RCC 7860 (cell line): Measurements from ENCODE around the gene TMEM117.
"Not testable (repeated sequence)": the region's sequence is repeated elsewhere in the genome, so short reads cannot be mapped to it uniquely, and the experiment has no call there.

Source experiments
- DNase-seq: peaks from one replicate; pipeline ENCODE4 v3.0.0-alpha.2; 2015; ENCODE audit warnings: low spot score
- FAIRE-seq: peaks from 2 replicates; lab custom pipeline; 2012; peaks lifted over from hg19 to GRCh38; lab: Jason Lieb, UNC

TMEM117 gene

DNA sequence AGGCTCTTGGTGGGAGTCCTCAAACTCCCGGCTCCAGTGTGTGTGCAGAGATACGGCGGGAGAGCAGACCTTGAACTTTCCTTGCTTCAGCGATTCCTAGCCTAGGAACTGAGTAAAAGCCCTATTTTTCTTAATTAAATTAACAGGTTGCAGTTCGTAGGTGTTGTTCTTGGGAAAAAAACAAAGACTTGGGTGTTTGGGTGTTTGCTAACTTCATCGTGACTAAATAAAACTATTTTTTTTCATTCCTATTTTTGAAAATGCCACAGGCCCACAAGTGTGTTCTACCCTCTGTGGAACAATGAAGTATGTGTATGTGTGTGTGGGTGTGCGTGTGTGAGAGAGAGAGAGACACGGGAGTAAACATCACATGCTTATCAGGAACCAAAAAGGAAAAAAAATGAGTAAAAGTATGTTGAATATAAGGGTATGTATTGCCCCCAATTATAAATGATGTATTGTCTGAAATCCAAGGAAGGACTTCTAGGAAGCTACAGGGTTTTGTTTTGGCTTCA, 651 bp downstream of the TMEM117 start:
- DNase-seq, result peak; percentile 41
- no peak for FAIRE-seq

DNA sequence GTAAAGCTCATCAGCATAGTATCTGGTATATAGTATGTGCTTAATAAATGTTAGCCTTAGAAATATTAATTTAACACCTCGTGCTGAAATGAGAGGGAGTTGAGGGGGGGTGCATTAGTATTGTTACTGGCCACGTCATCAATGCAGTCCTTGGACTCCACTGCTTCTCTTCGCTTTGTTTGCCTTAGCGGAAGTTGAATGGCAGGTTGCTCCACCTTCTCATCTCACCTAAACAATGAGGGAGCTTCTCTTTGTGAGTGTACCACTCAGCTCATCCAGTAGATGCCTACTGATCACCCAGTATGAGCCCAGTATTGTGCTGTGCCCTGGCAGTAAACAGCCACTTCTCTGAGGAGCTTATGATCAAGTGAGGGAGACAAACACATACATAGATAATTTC, 4.5 kb downstream of the TMEM117 start:
- FAIRE-seq, result no peak
- no peak for DNase-seq

DNA sequence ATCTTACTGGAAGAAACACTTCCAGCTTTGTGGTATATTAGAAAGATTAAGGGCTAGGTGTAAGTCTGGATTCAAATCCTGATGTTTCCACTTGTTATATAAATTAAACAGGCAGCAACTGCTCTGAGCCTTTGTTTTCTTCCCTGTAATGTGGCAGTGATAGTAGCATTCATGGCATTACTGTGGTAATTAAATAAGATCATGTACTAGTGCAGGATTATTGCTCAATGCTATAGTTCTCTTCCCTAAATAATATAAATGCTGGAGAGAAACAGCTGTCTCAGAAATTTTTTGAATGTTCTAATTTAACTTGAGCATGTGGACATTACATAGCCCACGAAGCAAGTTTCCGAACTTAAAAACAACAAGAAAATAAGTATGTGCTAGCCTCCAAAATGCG, 5.4 kb downstream of the TMEM117 start:
- FAIRE-seq (no peak), DNase-seq (no peak)

DNA sequence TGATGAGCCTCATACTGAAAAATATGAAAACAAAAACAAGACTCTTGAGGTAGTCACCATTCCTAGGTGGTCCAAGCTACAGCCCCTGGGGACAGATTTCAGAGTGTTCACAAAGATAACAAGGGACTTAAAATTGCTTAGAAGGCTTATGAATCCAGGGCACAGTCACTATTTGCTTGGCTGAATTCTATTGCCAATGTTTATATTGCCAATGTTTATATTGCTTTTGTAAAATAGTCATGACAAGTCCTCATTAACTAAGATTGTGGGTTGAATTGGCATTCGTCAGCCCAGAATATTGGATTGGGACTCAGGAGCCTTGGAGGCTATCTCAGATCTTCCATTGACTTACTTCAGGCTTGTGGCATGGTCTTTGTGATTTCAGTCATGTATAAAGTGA, 6.4 kb downstream of the TMEM117 start:
- FAIRE-seq (no peak), DNase-seq (no peak)

DNA sequence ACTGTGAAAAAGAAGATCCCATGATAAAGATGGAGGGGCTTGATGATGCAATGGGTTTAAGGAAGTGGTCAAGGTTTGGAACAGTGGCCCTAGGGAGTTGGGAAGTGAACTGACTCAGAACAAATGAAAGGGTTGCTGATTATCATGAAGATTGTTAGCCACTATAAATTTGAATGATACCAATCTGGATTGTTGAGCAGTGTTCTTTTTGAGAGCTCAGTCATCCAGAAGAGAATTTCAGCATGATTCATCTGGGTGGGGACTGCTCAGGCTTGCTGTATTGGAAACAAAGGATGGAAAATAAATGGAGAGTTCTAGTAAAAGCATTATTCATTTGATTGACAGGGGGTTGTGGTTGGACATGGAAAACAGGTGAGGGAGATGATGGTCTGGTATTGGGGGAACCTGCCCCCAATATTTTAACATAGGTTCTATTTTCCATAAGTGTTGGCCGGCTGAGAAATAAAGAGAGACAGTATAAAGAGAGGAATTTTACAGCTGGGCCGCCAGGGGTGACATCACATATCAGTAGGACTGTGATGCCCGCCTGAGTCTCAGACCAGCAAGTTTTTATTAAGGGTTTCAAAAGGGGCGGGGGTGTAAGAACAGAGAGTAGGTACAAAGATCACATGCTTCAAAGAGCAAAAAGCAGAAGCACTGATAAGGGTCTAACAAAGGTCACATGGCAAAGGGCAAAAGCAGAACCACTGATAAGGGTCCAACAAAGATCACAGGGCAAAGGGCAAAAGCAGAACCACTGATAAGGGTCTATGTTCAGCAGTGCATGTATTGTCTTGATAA, 11.7 kb downstream of the TMEM117 start:
- DNase-seq (peak; percentile 64), FAIRE-seq (peak; percentile 82)

DNA sequence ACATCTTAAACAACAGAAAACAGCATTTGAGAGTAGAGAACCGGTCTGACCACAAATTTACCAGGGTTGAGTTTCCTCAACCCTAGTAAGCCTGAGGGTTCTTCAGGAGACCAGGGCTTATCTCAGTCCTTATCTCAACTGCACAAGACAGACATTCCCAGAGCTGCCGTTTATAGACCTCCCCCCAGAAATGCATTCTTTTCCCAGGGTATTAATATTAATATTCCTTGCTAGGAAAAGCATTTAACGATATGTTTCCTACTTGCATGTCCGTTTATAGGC, 12.3 kb downstream of the TMEM117 start:
- DNase-seq, result no peak
- FAIRE-seq, result no peak

DNA sequence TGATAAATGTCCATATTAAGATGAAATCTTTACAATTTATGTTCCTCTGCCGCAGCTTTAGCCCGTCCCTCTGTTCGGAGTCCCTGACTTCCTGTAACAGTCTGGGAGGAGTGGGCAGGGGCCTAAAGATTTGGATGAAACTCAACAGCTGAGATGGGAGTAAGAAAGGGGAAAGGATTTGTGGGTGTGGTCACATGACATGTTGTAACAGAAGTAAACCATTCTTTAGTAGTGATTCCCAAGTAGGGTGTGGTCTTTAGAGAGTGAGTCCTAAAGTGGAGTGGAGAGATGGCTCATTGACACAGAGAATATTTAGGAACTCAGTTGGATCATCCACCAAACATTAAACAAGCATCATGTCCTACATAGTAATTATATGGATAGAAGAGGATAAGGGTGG, 12.9 kb downstream of the TMEM117 start:
- FAIRE-seq, result no peak
- DNase-seq, result no peak

DNA sequence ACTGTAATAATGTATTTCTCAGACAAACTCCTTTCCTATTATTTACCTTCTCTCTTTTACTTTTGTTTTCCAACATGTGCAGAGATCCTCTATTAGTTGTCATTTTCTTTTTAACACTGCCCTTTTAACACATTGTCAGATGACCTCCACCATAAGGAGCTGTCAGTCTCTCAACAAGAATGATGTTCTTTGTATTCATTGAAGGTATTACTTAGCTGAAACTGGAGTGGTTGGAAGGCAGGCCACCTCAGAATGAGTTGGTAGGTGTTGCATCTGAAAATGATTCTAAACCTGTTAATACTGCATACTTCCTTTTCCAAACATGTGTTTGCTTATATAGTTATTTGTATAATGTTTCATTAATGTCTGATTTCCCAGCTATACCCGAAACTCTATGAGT, 16.9 kb downstream of the TMEM117 start:
- no peak for FAIRE-seq
- no peak for DNase-seq

DNA sequence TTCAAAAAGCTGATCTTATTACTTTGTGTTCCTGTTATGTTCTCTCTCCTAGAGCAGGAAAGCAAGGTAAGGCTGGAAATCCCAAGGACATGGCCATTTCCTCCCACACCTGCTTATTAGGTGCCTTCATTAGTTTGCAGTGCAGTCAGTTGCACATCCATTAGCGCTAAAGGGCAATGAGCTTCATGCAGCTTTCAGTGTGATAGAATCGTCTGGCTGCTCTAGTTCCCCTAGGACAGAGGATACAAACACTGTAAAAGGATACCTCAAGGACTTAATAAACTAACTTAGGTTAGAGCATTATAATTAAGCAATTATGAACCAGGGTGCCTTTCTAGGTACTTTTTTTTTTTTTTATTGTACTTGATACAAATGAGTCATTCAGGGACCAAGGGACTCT, 21.1 kb downstream of the TMEM117 start:
- no peak for FAIRE-seq

DNA sequence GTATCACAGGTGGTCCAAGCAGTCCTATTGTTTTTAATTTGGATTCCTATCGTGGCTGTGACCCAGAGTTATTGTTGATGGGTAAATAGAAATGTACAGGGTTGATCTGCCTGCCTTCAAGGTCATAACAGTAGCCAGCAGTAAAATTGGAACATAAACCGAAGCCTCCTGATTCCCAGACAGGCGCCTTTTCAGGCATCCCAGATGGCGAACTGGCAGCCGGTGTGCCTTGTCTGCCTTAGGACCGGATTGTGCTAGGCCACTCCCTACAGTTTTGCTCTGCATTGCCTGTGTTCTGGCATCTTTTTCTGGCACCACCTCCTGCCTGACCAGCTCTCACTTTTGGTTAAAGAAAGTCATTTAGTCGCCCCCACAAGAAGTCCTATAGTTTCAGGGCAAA, 22.2 kb downstream of the TMEM117 start:
- FAIRE-seq (no peak), DNase-seq (no peak)

More for the DNA sequence above, 21.1 kb downstream of the TMEM117 start:
- DNase-seq, result no peak

DNA sequence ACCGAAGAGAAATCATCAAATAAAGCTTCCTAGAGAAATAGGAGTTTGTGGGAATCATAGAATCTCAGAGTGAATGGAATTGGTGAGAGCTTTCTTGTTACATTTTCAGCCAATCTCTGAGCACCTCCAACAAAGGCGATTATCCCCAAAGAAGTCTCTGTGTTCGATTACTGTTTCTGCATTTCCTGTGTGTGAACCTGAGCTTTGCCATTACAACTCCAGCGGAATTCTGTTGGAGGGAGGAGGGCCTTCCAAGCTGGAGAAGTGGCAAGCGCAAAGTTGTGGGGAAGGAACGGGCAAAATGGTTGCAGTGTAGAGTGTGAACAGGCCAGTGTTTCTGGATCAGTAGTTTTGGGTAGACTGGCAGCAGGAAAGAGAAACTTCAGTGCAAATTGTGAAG, 23.1 kb downstream of the TMEM117 start:
- no peak for FAIRE-seq
- no peak for DNase-seq

DNA sequence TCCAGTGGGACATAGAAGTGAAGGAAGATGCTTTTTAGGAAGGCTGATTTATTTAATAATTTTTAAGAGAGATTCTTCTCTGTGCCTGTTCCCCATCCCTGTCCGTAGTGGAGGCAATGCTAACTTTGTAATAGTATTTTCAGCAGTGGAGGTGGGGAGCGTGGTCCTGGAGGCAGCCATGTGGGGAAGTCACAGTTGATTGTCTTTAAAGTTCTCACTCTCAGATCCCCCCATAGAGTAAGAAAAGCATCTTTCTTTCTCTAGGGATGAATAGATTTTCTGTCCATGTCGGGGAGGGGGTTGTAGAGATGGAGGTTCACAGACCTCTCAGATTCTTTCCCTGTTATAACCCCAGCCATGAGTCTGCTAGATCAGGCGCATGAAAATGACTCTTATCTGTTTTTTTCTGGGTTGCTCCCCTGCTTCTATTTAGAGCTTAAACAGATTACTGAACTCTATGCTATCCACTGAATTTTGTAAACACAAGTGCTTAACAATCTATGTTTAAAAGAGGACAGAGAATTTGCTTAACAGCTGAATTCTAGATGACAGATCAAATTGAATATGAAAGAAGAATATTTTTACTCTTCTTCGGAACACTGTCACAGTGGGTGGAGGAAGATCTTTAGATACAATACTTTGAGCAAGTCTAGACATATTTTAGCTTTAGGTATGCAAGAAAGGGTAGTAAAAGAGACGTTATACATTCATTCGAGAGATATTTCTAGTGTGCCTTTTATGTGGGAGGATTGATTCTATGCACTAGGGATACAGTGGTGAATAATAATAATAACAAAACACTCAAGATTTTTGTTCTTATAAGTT, 25.3 kb downstream of the TMEM117 start:
- no peak for DNase-seq
- FAIRE-seq, result no peak

DNA sequence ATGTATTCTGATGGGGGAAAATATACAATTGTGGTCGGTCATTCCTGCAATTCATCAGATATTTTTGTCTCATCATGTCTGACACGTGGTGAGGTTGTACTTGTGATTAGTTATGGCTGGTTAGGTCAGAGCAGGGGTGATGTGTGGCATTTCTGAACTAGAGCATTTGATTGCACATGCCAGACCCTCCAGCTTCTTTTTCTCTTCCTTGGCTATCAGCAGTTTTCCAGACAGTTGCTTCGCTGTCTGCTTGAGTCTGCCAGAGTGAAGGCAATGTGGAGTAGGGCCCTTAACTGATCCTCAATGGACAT, 25.9 kb downstream of the TMEM117 start:
- no peak for DNase-seq
- no peak for FAIRE-seq

DNA sequence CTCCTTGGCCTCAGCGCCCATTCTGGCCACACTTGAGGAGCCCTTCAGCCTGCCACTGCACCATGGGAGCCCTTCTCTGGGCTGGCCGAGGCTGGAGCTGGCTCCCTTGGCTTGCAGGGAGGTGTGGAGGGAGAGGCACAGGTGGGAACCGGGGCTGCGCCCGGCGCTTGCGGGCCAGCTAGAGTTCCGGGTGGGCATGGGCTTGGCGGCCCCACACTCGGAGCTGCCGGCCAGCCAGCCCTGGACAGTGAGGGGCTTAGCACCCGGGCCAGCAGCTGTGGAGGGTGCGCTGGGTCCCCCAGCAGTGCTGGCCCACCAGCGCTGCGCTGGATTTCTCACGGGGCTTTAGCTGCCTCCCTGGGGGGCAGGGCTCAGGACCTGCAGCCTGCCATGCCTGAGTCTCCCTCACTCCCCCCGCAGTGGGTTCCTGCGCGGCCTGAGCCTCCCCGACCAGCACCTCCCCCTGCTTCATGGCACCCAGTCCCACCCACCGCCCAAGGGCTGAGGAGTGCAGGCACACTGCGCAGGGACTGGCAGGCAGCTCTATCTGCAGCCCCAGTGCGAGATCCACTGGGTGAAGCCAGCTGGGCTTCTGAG, 28.0 kb downstream of the TMEM117 start:
- DNase-seq (no peak), FAIRE-seq (no peak)

DNA sequence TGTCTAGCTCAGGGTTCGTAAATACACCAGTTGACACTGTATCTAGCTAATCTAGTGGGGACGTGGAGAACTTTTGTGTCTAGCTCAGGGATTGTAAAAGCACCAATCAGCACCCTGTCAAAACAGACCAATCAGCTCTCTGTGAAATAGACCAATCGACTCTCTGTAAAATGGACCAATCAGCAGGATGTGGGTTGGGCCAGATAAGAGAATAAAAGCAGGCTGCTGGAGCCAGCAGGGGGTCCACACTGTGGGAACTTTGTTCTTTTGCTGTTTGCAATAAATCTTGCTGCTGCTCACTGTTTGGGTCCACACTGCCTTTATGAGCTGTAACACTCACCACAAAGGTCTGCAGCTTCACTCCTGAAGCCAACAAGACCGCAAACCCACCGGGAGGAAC, 28.7 kb downstream of the TMEM117 start:
- FAIRE-seq, DNase-seq: not testable (repeated sequence)

DNA sequence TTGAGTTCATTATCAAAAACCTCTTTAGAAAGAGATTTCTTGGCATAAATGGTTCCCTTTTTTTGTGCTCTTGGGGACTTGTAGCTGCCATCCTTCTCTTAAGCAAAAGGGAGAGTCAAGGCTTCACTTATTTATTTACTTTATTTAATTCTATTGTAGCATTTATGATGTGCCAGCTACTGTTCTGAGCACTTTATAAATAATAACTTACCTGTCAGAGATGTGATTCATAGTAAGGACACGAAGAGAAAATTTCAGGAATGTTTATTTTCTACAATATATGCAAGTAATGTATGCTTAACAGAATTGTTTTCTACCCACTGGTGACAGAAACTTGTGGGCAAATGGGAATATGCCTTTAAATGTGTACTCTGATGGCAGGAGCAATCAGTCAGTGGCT, 33.3 kb downstream of the TMEM117 start:
- DNase-seq, result no peak
- no peak for FAIRE-seq

DNA sequence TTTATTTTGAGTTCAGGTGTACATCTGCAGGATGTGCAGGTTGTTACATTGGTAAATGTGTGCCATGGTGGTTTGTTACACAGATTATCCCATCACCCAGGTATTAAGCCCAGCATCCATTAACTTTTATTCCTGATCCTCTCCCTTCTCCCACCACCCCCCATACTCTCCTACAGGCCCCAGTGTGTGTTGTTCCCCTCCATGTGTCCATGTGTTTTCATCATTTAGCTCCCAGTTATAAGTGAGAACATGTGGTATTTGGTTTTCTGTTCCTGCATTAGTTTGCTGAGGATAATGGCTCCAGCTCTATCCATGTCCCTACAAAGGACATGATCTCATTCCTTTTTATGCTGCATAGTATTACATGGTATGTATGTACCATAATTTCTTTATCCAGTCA, 33.9 kb downstream of the TMEM117 start:
- DNase-seq, FAIRE-seq: not testable (repeated sequence)

DNA sequence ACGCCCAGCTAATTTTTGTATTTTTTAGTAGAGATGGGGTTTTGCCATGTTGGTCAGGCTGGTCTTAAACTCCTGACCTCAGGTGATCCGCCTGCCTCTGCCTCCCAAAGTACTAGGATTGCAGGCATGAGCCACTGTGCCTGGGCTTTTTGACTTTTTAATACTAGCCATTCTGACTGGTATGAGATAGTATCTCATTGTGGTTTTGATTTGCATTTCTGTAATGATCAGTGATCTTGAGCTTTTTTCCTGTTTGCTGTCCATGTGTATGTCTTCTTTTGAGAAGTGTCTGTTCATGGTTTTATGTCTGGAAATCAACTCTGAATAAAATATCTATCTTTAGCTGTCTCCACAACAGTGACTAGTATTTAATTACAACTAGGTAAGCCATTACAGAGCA, 35.4 kb downstream of the TMEM117 start:
- not testable (repeated sequence) for FAIRE-seq, DNase-seq

DNA sequence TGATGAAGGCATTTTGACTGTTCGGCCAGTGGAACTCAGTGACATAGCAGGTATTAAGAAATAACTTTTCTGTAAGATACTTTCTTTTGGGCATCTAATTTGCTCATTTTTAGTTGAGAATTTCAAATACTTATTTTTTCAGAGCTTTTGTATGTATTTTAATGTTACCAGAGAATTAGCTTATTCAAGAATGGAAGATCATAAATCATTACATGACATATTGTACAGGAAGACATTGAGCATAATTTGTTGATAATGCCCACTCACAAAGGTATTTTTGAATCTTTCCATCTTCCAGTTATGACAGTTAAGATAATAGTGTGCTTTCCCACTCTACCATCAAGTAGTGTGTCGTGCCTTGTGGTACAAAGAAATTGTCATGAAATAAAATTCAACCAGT, 36.5 kb downstream of the TMEM117 start:
- DNase-seq (no peak), FAIRE-seq (no peak)

DNA sequence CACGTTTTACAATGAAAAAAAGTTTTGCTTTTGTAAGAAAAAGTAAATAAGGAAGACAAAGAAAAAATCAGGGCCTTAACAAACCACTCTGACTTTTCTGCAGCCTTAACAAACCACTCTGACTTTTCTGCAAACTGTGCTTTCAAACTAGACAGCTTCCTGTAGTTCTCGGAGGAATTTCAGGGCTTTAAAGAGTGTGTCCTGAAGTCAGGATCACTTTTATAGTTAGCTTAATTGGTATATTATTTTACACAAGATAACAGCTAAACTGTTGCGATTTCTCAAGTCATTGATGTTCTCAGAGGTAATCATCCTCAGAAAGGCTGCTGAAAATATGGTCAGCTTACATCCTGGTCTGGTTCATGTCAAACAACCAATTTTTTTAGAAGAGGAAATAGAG, 42.2 kb downstream of the TMEM117 start:
- FAIRE-seq (no peak), DNase-seq (no peak)

DNA sequence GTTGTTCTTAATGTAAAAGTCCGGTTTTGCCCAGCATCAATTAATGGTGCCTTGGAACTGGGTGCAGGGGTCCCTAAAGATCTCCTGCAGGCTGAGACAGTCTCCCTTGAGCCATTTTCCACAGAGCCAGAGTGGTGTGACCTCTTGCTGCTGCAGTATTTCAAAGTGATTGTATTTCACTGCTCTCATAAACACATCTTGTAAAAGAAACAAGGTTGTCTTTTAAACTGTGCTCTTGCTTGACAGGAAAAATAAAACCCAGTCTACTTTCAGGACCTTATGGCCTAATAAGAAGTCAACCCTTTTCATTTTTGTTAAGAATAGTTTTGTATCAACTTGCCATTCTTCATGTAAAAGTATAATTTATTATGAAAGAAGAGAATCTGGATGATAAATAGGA, 44.7 kb downstream of the TMEM117 start:
- no peak for FAIRE-seq
- DNase-seq, result no peak

DNA sequence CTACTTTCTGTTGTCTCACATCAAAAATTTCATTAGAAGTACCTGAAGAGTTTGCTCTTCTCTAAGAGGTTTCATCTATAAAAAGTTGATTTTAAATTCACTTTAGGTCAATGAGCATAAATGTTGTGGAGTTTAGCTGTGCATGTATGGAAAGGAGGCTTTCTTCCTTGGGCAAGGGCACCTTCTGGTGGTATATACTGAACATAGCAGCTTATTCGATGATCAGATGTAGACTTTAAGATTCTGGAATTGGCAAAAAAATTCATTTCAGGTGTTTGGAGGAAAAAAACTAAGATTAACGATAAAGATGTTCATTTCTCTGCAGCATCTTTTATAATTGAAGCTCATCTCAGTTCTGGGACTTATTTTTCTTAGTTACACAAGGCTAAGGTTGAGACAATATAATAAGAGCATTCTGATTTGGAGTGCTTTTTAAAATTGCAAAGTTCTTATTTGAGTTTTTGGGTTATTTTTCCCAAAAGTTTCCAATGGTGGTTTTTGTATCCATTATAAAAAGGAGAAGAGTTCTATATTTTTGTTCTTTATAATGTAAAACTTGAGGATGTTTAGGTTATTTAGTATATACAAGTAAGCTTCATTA, 46.8 kb downstream of the TMEM117 start:
- peak; percentile 67 for FAIRE-seq
- DNase-seq, result peak; percentile 52
